Nephron (organoid): ENCODE measurements around the gene AIF1.

Experiments used
- H3K27ac Mint-ChIP-seq, 3 experiments: 2 replicates each; pipeline ENCODE4 v1.8.0; 2020; ENCODE audit warnings: mixed read lengths in 3 of 3, mild to moderate bottlenecking in 2 of 3, moderate library complexity in 1 of 3
- H3K27me3 Mint-ChIP-seq: 2 replicates; pipeline ENCODE4 v1.8.0; 2021; ENCODE audit warnings: low read depth, mild to moderate bottlenecking, moderate library complexity, mixed read lengths
- H3K36me3 Mint-ChIP-seq: 2 replicates; pipeline ENCODE4 v1.8.0; 2020; ENCODE audit warnings: low read depth, mixed read lengths
- H3K4me1 Mint-ChIP-seq: 2 replicates; pipeline ENCODE4 v1.8.0; 2020; ENCODE audit warnings: mixed read lengths
- H3K4me3 Mint-ChIP-seq, 3 experiments: 2 replicates each; pipeline ENCODE4 v1.8.0; 2020; ENCODE audit warnings: mild to moderate bottlenecking in 3 of 3, mixed read lengths in 3 of 3, moderate library complexity in 2 of 3
- H3K9me3 Mint-ChIP-seq: 2 replicates; pipeline ENCODE4 v1.8.0; 2020; ENCODE audit warnings: mixed read lengths
- CTCF ChIP-seq, 3 experiments: fragments of 200-600 bp; sonication (generic); IDR thresholded peaks; one replicate each; pipeline ENCODE4 v1.5.0; 2021; ENCODE audit warnings: antibody characterized with exemption in 3 of 3; ENCODE audit not compliant: unreplicated experiment in 3 of 3

Gene AIF1

DNA sequence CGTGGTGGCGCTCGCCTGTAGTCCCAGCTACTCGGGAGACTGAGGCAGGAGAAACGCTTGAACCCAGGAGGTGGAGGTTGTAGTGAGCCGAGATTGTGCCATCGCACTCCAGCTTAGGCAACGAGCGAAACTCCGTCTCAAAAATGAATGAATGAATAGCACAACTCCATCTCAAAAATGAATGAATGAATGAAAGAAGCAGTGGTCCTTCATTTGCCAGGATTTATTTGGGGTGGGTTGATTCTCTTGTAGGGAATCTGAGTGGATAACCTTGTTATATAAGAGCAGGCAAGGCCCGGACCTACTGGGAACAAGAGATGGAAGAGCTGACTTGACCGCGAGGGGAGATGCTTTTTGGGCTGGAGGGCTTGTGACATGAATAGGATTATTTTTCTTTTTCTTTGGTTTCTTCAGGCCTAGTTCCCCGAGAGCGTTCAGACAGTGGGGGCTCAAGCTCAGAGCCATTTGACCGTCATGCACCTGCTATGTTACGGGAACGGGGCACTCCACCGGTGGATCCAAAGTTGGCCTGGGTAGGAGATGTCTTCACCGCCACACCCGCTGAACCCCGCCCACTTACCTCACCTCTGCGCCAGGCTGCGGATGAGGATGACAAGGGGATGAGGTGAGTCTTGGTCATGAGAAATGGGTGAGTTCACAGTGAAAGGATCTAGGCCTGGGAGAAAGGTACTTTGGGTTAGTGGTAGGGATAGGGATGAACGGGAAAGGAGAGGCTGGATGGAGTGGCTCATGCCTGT is 15.3 kb downstream of the AIF1 start:
- H3K4me3 Mint-ChIP-seq = no peak overlapping the region
- H3K36me3 Mint-ChIP-seq = peaks cover 84% of the 10 kb centered on the region
- peak overlapping the region in 1 of 3 experiments; percentile 20 for H3K27ac Mint-ChIP-seq
- H3K4me1 Mint-ChIP-seq = no peaks in the 10 kb centered on the region
- H3K27me3 Mint-ChIP-seq = no peaks in the 10 kb centered on the region
- no peaks in the 10 kb centered on the region for H3K9me3 Mint-ChIP-seq
- TF ChIP-seq CTCF (IDR thresholded peaks at IDR 0.05; ENCODE audit: unreplicated experiment in 3 of 3) = no peak

DNA sequence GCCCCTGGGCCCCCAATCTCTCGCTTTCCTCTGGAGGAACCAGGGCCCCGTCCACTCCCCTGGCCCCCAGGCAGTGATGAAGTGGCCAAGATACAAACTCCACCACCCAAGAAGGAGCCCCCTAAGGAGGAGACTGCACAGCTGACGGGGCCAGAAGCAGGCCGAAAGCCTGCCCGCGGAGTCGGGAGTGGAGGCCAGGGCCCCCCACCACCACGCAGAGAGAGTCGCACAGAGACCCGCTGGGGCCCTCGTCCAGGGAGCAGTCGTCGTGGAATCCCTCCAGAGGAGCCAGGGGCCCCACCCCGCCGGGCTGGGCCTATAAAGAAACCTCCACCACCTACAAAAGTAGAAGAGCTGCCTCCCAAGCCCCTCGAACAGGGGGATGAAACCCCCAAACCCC is 16.2 kb downstream of the AIF1 start:
- H3K36me3 Mint-ChIP-seq = peaks cover 83% of the 10 kb centered on the region
- no peaks in the 10 kb centered on the region for H3K4me1 Mint-ChIP-seq
- no peaks in the 10 kb centered on the region for H3K27me3 Mint-ChIP-seq
- H3K4me3 Mint-ChIP-seq = no peak overlapping the region
- TF ChIP-seq CTCF (IDR thresholded peaks at IDR 0.05; ENCODE audit: unreplicated experiment in 3 of 3) = no peak
- no peak overlapping the region for H3K27ac Mint-ChIP-seq
- H3K9me3 Mint-ChIP-seq = no peaks in the 10 kb centered on the region

GRCh38 chr6:31631681-31632278 is 16.7 kb downstream of the AIF1 start:
- no peak overlapping the region for H3K27ac Mint-ChIP-seq
- H3K4me3 Mint-ChIP-seq = no peak overlapping the region

DNA sequence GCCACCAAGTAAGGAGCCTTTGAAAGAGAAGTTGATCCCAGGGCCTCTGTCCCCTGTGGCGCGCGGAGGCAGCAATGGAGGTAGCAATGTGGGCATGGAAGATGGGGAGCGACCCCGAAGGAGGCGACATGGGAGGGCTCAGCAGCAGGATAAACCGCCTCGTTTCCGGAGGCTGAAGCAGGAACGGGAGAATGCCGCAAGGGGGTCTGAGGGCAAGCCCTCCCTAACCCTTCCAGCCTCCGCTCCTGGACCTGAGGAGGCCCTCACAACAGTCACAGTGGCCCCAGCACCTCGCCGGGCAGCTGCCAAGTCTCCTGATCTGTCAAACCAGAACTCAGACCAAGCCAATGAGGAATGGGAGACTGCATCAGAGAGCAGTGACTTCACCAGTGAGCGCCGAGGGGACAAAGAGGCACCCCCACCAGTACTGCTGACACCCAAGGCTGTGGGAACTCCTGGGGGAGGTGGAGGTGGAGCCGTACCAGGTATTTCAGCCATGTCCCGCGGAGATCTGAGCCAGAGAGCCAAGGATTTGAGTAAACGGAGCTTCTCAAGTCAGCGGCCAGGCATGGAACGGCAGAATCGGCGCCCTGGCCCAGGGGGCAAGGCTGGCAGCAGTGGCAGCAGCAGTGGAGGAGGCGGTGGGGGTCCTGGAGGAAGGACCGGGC is 17.4 kb downstream of the AIF1 start:
- Mint-ChIP-seq H3K36me3 (peaks cover 85% of the 10 kb centered on the region), H3K4me1 (no peaks in the 10 kb centered on the region), H3K4me3 (no peak overlapping the region), H3K27ac (no peak overlapping the region), H3K9me3 (no peaks in the 10 kb centered on the region), H3K27me3 (no peaks in the 10 kb centered on the region)
- TF ChIP-seq CTCF (IDR thresholded peaks at IDR 0.05; ENCODE audit: unreplicated experiment in 3 of 3) = no peak

More at GRCh38 chr6:31631681-31632278, 16.7 kb downstream of the AIF1 start:
- TF ChIP-seq CTCF (IDR thresholded peaks at IDR 0.05; ENCODE audit: unreplicated experiment in 3 of 3) = no peak
- Mint-ChIP-seq H3K27me3 (no peaks in the 10 kb centered on the region), H3K9me3 (no peaks in the 10 kb centered on the region), H3K4me1 (no peaks in the 10 kb centered on the region), H3K36me3 (peaks cover 83% of the 10 kb centered on the region)

- H3K9me3 Mint-ChIP-seq = no peaks in the 10 kb centered on the region
- H3K27me3 Mint-ChIP-seq = no peaks in the 10 kb centered on the region
- TF ChIP-seq CTCF (IDR thresholded peaks at IDR 0.05; ENCODE audit: unreplicated experiment in 3 of 3) = no peak
- H3K4me1 Mint-ChIP-seq = no peaks in the 10 kb centered on the region
- no peak overlapping the region for H3K4me3 Mint-ChIP-seq
- peaks cover 79% of the 10 kb centered on the region for H3K36me3 Mint-ChIP-seq
- H3K27ac Mint-ChIP-seq = no peak overlapping the region
Observed at GRCh38 chr6:31633447-31633846, 18.4 kb downstream of the AIF1 start.
